Neural cell (in vitro differentiated cells): Measurements from ENCODE around the gene KRTAP5-4. TPM values are rescaled to one million over a fixed set of nuclear protein-coding genes. Genes with fewer than 3 reads are reported as not detected.

Source experiments
- H2AFZ ChIP-seq: fragments of 200-600, 300-800 bp; sonication (generic), shearing (Covaris generic); 2 replicates; pipeline ENCODE4 v1.6.0; 2014; ENCODE audit warnings: low read depth, mild to moderate bottlenecking, antibody characterized with exemption, low read length, moderate library complexity
- H3F3A ChIP-seq: fragments of 200-600 bp; shearing (Covaris generic); 2 replicates; pipeline ENCODE4 v1.6.1; 2016; ENCODE audit warnings: mild to moderate bottlenecking, moderate library complexity, mixed read lengths, antibody characterized with exemption, low read length; ENCODE audit not compliant: insufficient read depth, poor library complexity, severe bottlenecking
- H3K27ac ChIP-seq: fragments of 200-600, 300-800 bp; sonication (generic), shearing (Covaris generic); 2 replicates; pipeline ENCODE4 v1.5.1; 2014; ENCODE audit warnings: mild to moderate bottlenecking, low read length, moderate library complexity
- H3K27me3 ChIP-seq: fragments of 300-800, 200-600 bp; sonication (generic), shearing (Covaris generic); 2 replicates; pipeline ENCODE4 v1.6.0; 2014; ENCODE audit warnings: mild to moderate bottlenecking, low read depth, low read length, moderate library complexity; ENCODE audit not compliant: insufficient read depth
- H3K36me3 ChIP-seq: fragments of 300-800, 200-600 bp; sonication (generic), shearing (Covaris generic); 2 replicates; pipeline ENCODE4 v1.5.1; 2014; ENCODE audit warnings: mild to moderate bottlenecking, antibody characterized with exemption, low read length, moderate library complexity; ENCODE audit not compliant: insufficient read depth
- H3K4me2 ChIP-seq: fragments of 300-800, 200-600 bp; sonication (generic), shearing (Covaris generic); 2 replicates; pipeline ENCODE4 v1.6.0; 2014; ENCODE audit warnings: mild to moderate bottlenecking, low read length
- H3K4me3 ChIP-seq: fragments of 300-800, 200-600 bp; sonication (generic), shearing (Covaris generic); 2 replicates; pipeline ENCODE4 v1.5.1; 2014; ENCODE audit warnings: mild to moderate bottlenecking, low read length, moderate library complexity
- H3K79me2 ChIP-seq: fragments of 200-600 bp; shearing (Covaris generic); replicated peaks from 2 replicates; pipeline ENCODE4 v1.6.0; 2014; ENCODE audit warnings: mild to moderate bottlenecking, low read length, moderate library complexity; ENCODE audit not compliant: insufficient read depth
- H3K9ac ChIP-seq: fragments of 300-800, 200-600 bp; sonication (generic), shearing (Covaris generic); 2 replicates; pipeline ENCODE4 v1.6.1; 2016; ENCODE audit warnings: mild to moderate bottlenecking, low read length, mixed read lengths
- H3K9me2 ChIP-seq: fragments of 200-600 bp; shearing (Covaris generic); 2 replicates; pipeline ENCODE4 v1.6.1; 2016; ENCODE audit warnings: mild to moderate bottlenecking, low read length, mixed read lengths; ENCODE audit not compliant: insufficient read depth
- H3K9me3 ChIP-seq: fragments of 200-600, 300-800 bp; sonication (generic), shearing (Covaris generic); 2 replicates; pipeline ENCODE4 v1.6.1; 2016; ENCODE audit warnings: mild to moderate bottlenecking, mixed run types, low read length, moderate library complexity, mixed read lengths
- H4K20me1 ChIP-seq: fragments of 200-600 bp; shearing (Covaris generic); 2 replicates; pipeline ENCODE4 v1.6.1; 2016; ENCODE audit warnings: mild to moderate bottlenecking, mixed run types; ENCODE audit not compliant: insufficient read depth
- EP300 ChIP-seq: fragments of 450-650 bp; conservative IDR thresholded peaks from 2 replicates; pipeline ENCODE4 v1.6.1; 2014; ENCODE audit warnings: antibody characterized with exemption, mild to moderate bottlenecking, moderate library complexity; ENCODE audit not compliant: poor library complexity, severe bottlenecking
- EZH2 ChIP-seq: fragments of 200-600, 300-800 bp; shearing (Covaris generic), sonication (generic); IDR thresholded peaks from 2 replicates; pipeline ENCODE4 v1.6.1; 2014; ENCODE audit warnings: antibody characterized with exemption, low read length, borderline replicate concordance, mild to moderate bottlenecking; ENCODE audit not compliant: insufficient read depth, poor library complexity, severe bottlenecking
- MXI1 ChIP-seq: fragments of 450-650 bp; conservative IDR thresholded peaks from 2 replicates; pipeline ENCODE4 v1.6.1; 2014; ENCODE audit warnings: antibody characterized with exemption, mild to moderate bottlenecking; ENCODE audit not compliant: poor library complexity, severe bottlenecking
- POLR2AphosphoS5 ChIP-seq: IDR thresholded peaks from 2 replicates; pipeline ENCODE4 v1.6.1; 2012
- RAD21 ChIP-seq: fragments of 450-650 bp; conservative IDR thresholded peaks from 2 replicates; pipeline ENCODE4 v1.6.1; 2014; ENCODE audit warnings: antibody characterized with exemption, mild to moderate bottlenecking, moderate library complexity
- SMC3 ChIP-seq: fragments of 450-650 bp; conservative IDR thresholded peaks from 2 replicates; pipeline ENCODE4 v1.6.1; 2014; ENCODE audit warnings: antibody characterized with exemption, mild to moderate bottlenecking, moderate library complexity; ENCODE audit not compliant: poor library complexity
- TAF1 ChIP-seq: IDR thresholded peaks from 2 replicates; pipeline ENCODE4 v1.6.1; 2012; ENCODE audit warnings: low read depth
- polyA plus RNA-seq: library from polyadenylated mRNA; depleted of rRNA; stranded (reverse); fragments of >200 nt; gene quantifications from 2 replicates; pipeline ENCODE4 v1.2.3, GENCODE V29; 2014
- TF ChIP-seq, protein P1 (sequence below): fragments of 450-650 bp; IDR thresholded peaks from 2 replicates; pipeline ENCODE4 v1.5.1; 2014; ENCODE audit warnings: antibody characterized with exemption, mild to moderate bottlenecking, moderate library complexity; ENCODE audit not compliant: poor library complexity, severe bottlenecking
- TF ChIP-seq, protein P2 (sequence below): IDR thresholded peaks from 2 replicates; pipeline ENCODE4 v1.6.1; 2012; ENCODE audit warnings: borderline replicate concordance

Gene KRTAP5-4
- polyA plus RNA-seq, 1 donor from 2014 or later: not detected

GRCh38 chr11:1660111-1660867 lies 38.4 kb upstream of the KRTAP5-4 start:
- TF ChIP-seq POLR2AphosphoS5: no peak
- no peak for TF ChIP-seq SMC3
- TF ChIP-seq EZH2: no peak
- TF ChIP-seq TAF1: no peak
- TF ChIP-seq, protein P1, sequence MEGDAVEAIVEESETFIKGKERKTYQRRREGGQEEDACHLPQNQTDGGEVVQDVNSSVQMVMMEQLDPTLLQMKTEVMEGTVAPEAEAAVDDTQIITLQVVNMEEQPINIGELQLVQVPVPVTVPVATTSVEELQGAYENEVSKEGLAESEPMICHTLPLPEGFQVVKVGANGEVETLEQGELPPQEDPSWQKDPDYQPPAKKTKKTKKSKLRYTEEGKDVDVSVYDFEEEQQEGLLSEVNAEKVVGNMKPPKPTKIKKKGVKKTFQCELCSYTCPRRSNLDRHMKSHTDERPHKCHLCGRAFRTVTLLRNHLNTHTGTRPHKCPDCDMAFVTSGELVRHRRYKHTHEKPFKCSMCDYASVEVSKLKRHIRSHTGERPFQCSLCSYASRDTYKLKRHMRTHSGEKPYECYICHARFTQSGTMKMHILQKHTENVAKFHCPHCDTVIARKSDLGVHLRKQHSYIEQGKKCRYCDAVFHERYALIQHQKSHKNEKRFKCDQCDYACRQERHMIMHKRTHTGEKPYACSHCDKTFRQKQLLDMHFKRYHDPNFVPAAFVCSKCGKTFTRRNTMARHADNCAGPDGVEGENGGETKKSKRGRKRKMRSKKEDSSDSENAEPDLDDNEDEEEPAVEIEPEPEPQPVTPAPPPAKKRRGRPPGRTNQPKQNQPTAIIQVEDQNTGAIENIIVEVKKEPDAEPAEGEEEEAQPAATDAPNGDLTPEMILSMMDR: no peak
- no peak for TF ChIP-seq RAD21
- no peak for TF ChIP-seq EP300
- TF ChIP-seq MXI1: no peak
- TF ChIP-seq, protein P2, sequence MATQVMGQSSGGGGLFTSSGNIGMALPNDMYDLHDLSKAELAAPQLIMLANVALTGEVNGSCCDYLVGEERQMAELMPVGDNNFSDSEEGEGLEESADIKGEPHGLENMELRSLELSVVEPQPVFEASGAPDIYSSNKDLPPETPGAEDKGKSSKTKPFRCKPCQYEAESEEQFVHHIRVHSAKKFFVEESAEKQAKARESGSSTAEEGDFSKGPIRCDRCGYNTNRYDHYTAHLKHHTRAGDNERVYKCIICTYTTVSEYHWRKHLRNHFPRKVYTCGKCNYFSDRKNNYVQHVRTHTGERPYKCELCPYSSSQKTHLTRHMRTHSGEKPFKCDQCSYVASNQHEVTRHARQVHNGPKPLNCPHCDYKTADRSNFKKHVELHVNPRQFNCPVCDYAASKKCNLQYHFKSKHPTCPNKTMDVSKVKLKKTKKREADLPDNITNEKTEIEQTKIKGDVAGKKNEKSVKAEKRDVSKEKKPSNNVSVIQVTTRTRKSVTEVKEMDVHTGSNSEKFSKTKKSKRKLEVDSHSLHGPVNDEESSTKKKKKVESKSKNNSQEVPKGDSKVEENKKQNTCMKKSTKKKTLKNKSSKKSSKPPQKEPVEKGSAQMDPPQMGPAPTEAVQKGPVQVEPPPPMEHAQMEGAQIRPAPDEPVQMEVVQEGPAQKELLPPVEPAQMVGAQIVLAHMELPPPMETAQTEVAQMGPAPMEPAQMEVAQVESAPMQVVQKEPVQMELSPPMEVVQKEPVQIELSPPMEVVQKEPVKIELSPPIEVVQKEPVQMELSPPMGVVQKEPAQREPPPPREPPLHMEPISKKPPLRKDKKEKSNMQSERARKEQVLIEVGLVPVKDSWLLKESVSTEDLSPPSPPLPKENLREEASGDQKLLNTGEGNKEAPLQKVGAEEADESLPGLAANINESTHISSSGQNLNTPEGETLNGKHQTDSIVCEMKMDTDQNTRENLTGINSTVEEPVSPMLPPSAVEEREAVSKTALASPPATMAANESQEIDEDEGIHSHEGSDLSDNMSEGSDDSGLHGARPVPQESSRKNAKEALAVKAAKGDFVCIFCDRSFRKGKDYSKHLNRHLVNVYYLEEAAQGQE: no peak
- H3F3A ChIP-seq: no peaks in the 10 kb centered on the region
- H3K9ac ChIP-seq: no peak overlapping the region
- H3K4me3 ChIP-seq: no peak overlapping the region
- no peak overlapping the region for H3K27ac ChIP-seq
- no peaks in the 10 kb centered on the region for H3K27me3 ChIP-seq
- no peaks in the 10 kb centered on the region for H3K9me2 ChIP-seq
- no peaks in the 10 kb centered on the region for H3K36me3 ChIP-seq
- H4K20me1 ChIP-seq: no peaks in the 10 kb centered on the region
- no peak overlapping the region for H3K4me2 ChIP-seq
- no peaks in the 10 kb centered on the region for H3K9me3 ChIP-seq
- no peak overlapping the region for H2AFZ ChIP-seq
- H3K79me2 ChIP-seq: no peaks in the 10 kb centered on the region

- Histone ChIP-seq H3K9me2 (no peaks in the 10 kb centered on the region), H3K27ac (no peak overlapping the region), H3K4me3 (no peak overlapping the region), H2AFZ (no peak overlapping the region), H3K9ac (no peak overlapping the region), H3K36me3 (no peaks in the 10 kb centered on the region), H3F3A (no peaks in the 10 kb centered on the region), H3K4me2 (no peak overlapping the region), H3K9me3 (no peaks in the 10 kb centered on the region), H3K79me2 (no peaks in the 10 kb centered on the region), H3K27me3 (no peaks in the 10 kb centered on the region), H4K20me1 (no peaks in the 10 kb centered on the region)
- TF ChIP-seq EP300 (no peak), TAF1 (no peak)
Observed at GRCh38 chr11:1659506-1659905, 37.6 kb upstream of the KRTAP5-4 start.

- no peak overlapping the region for H3K27ac ChIP-seq
- H3K9me2 ChIP-seq: no peaks in the 10 kb centered on the region
- TF ChIP-seq MXI1: no peak
- TF ChIP-seq EZH2: no peak
- no peak for TF ChIP-seq SMC3
- no peak for TF ChIP-seq TAF1
- TF ChIP-seq, protein P2: no peak
- TF ChIP-seq RAD21: no peak
- no peak for TF ChIP-seq POLR2AphosphoS5
- TF ChIP-seq EP300: no peak
- TF ChIP-seq, protein P1: no peak
- no peaks in the 10 kb centered on the region for H3F3A ChIP-seq
- H3K79me2 ChIP-seq: no peaks in the 10 kb centered on the region
- no peaks in the 10 kb centered on the region for H4K20me1 ChIP-seq
- H3K36me3 ChIP-seq: no peaks in the 10 kb centered on the region
- H2AFZ ChIP-seq: no peak overlapping the region
- no peaks in the 10 kb centered on the region for H3K27me3 ChIP-seq
- H3K4me2 ChIP-seq: no peak overlapping the region
- H3K9ac ChIP-seq: no peak overlapping the region
- H3K4me3 ChIP-seq: no peak overlapping the region
- no peaks in the 10 kb centered on the region for H3K9me3 ChIP-seq
Observed at GRCh38 chr11:1656670-1657069, 34.7 kb upstream of the KRTAP5-4 start.
